Karpas-422 (cell line): ENCODE data around the gene JUNB. TPM values are rescaled to one million over a fixed set of nuclear protein-coding genes. Genes with fewer than 3 reads are reported as not detected.

Experiments used
- DNase-seq: peaks from one replicate; pipeline ENCODE4 v3.0.0-alpha.2; 2015
- H2AFZ ChIP-seq: fragments of 200-600 bp; sonication (generic); 2 replicates; pipeline ENCODE4 v1.6.1; 2014; ENCODE audit warnings: antibody characterized with exemption, low read length, mixed read lengths
- H3K27ac ChIP-seq: fragments of 200-600 bp; sonication (generic); 2 replicates; pipeline ENCODE4 v1.5.1; 2014; ENCODE audit warnings: mild to moderate bottlenecking, low read length, moderate library complexity
- H3K27me3 ChIP-seq: fragments of 200-600 bp; sonication (generic); 2 replicates; pipeline ENCODE4 v1.6.1; 2014; ENCODE audit warnings: low read length, mixed read lengths
- H3K36me3 ChIP-seq: fragments of 200-600 bp; sonication (generic); 2 replicates; pipeline ENCODE4 v1.6.1; 2014; ENCODE audit warnings: low read length, mixed read lengths; ENCODE audit not compliant: insufficient read depth
- H3K4me1 ChIP-seq: fragments of 200-600 bp; sonication (generic); 2 replicates; pipeline ENCODE4 v1.6.1; 2014; ENCODE audit warnings: mild to moderate bottlenecking, low read length, mixed read lengths
- H3K4me2 ChIP-seq: fragments of 200-600 bp; sonication (generic); 2 replicates; pipeline ENCODE4 v1.6.1; 2014; ENCODE audit warnings: low read length, low read depth, mild to moderate bottlenecking; ENCODE audit not compliant: poor library complexity, severe bottlenecking
- H3K4me3 ChIP-seq: fragments of 200-600 bp; sonication (generic); 2 replicates; pipeline ENCODE4 v1.5.1; 2014; ENCODE audit warnings: mild to moderate bottlenecking, antibody characterized with exemption, low read length, mixed read lengths
- H3K79me2 ChIP-seq: fragments of 200-600 bp; sonication (generic); 2 replicates; pipeline ENCODE4 v1.6.1; 2014; ENCODE audit warnings: mild to moderate bottlenecking, low read length, mixed read lengths
- H3K9ac ChIP-seq: fragments of 200-600 bp; sonication (generic); 2 replicates; pipeline ENCODE4 v1.6.0; 2014; ENCODE audit warnings: low read length
- H3K9me2 ChIP-seq: fragments of 200-600 bp; sonication (generic), shearing (Covaris generic); replicated peaks from 2 replicates; pipeline ENCODE4 v1.6.0; 2014; ENCODE audit warnings: mild to moderate bottlenecking, low read length, moderate library complexity; ENCODE audit not compliant: insufficient read depth
- H3K9me3 ChIP-seq: fragments of 300-700, 200-600 bp; sonication (generic); 2 replicates; pipeline ENCODE4 v1.6.1; 2014; ENCODE audit warnings: low read length, mixed read lengths
- H4K20me1 ChIP-seq: fragments of 200-600 bp; sonication (generic); 2 replicates; pipeline ENCODE4 v1.6.1; 2014; ENCODE audit warnings: mild to moderate bottlenecking, antibody characterized with exemption, low read length, low read depth; ENCODE audit not compliant: insufficient read depth
- total RNA-seq: library from RNA; depleted of rRNA; stranded (reverse); fragments of >200 nt; shearing (Covaris generic); gene quantifications from 2 replicates; pipeline ENCODE4 v1.2.3, GENCODE V29; 2014; ENCODE audit warnings: low replicate concordance; rRNA removed

Gene JUNB
- total RNA-seq: 60.0 and 156 TPM in 2 replicates

DNA sequence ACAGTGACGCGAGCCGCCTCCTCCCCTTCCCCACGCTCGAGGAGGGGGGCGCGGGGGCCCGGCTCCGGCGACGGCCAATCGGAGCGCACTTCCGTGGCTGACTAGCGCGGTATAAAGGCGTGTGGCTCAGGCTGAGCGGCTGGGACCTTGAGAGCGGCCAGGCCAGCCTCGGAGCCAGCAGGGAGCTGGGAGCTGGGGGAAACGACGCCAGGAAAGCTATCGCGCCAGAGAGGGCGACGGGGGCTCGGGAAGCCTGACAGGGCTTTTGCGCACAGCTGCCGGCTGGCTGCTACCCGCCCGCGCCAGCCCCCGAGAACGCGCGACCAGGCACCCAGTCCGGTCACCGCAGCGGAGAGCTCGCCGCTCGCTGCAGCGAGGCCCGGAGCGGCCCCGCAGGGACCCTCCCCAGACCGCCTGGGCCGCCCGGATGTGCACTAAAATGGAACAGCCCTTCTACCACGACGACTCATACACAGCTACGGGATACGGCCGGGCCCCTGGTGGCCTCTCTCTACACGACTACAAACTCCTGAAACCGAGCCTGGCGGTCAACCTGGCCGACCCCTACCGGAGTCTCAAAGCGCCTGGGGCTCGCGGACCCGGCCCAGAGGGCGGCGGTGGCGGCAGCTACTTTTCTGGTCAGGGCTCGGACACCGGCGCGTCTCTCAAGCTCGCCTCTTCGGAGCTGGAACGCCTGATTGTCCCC is at the start of gene JUNB:
JUNB (plus strand) TSS at position 142 of the 706 bp plus-strand sequence; CDS start at position 428, 286 bp downstream.
- no peaks in the 10 kb centered on the region for H3K9me2 ChIP-seq
- H3K27me3 ChIP-seq: no peaks in the 10 kb centered on the region
- peak within 1 kb of the TSS; percentile 96 for H3K9ac ChIP-seq
- no peaks in the 10 kb centered on the region for H3K9me3 ChIP-seq
- peak; percentile 98 for DNase-seq
- peak within 1 kb of the TSS; percentile 84 for H3K27ac ChIP-seq
- H2AFZ ChIP-seq: no peak within 1 kb of the TSS
- H4K20me1 ChIP-seq: peaks cover 5% of the 10 kb centered on the region; the same call in 1 of the 2 replicates
- H3K4me2 ChIP-seq: peak within 1 kb of the TSS; percentile 95
- H3K4me1 ChIP-seq: peaks cover 51% of the 10 kb centered on the region
- H3K36me3 ChIP-seq: no peaks in the 10 kb centered on the region
- peaks cover 18% of the 10 kb centered on the region for H3K79me2 ChIP-seq
- peak within 1 kb of the TSS; percentile 80 for H3K4me3 ChIP-seq

GRCh38 chr19:12745166-12745897 is 46.0 kb upstream of the JUNB start:
- no peaks in the 10 kb centered on the region for H3K79me2 ChIP-seq
- H3K9me2 ChIP-seq: no peaks in the 10 kb centered on the region
- H2AFZ ChIP-seq: no peak overlapping the region
- no peak overlapping the region for H3K27ac ChIP-seq
- DNase-seq: no peak
- H3K36me3 ChIP-seq: peaks cover 4% of the 10 kb centered on the region
- no peaks in the 10 kb centered on the region for H4K20me1 ChIP-seq
- no peak overlapping the region for H3K4me3 ChIP-seq
- H3K9me3 ChIP-seq: no peaks in the 10 kb centered on the region
- H3K4me2 ChIP-seq: no peak overlapping the region
- no peaks in the 10 kb centered on the region for H3K4me1 ChIP-seq
- H3K9ac ChIP-seq: no peak overlapping the region
- no peaks in the 10 kb centered on the region for H3K27me3 ChIP-seq

DNA sequence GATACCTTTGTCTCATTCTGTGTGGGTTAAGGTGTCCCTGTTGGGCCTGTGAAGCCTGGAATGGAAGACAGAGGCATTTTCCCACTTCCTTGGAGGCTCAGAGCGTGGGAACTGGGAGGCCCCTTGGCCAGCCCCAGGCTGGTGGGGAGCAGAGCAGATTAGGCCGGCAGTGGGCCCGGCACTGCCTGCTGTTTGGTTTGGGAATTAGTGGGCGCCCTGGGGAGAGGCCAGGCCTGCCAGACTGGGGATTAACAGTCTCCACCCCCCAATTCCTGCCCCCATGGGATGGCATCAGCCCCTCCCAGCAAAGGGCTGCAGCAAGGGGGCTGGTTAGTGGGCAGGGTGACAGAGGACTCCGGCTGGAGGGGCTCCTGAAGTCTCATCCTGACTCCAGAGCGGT is 42.8 kb upstream of the JUNB start:
- no peaks in the 10 kb centered on the region for H4K20me1 ChIP-seq
- peaks cover 4% of the 10 kb centered on the region for H3K36me3 ChIP-seq
- H3K4me3 ChIP-seq: no peak overlapping the region
- H3K9ac ChIP-seq: no peak overlapping the region
- H3K4me1 ChIP-seq: no peaks in the 10 kb centered on the region
- no peaks in the 10 kb centered on the region for H3K79me2 ChIP-seq
- no peaks in the 10 kb centered on the region for H3K9me3 ChIP-seq
- H3K27ac ChIP-seq: no peak overlapping the region
- no peak overlapping the region for H2AFZ ChIP-seq
- no peak overlapping the region for H3K4me2 ChIP-seq
- H3K9me2 ChIP-seq: no peaks in the 10 kb centered on the region
- DNase-seq: no peak
- H3K27me3 ChIP-seq: no peaks in the 10 kb centered on the region

GRCh38 chr19:12749938-12750521 is 41.3 kb upstream of the JUNB start:
- H3K27me3 ChIP-seq: no peaks in the 10 kb centered on the region
- H3K9ac ChIP-seq: no peak overlapping the region
- no peak for DNase-seq
- no peak overlapping the region for H3K4me3 ChIP-seq
- no peak overlapping the region for H3K27ac ChIP-seq
- no peaks in the 10 kb centered on the region for H4K20me1 ChIP-seq
- H3K9me3 ChIP-seq: no peaks in the 10 kb centered on the region
- no peaks in the 10 kb centered on the region for H3K4me1 ChIP-seq
- H3K9me2 ChIP-seq: no peaks in the 10 kb centered on the region
- H3K79me2 ChIP-seq: no peaks in the 10 kb centered on the region
- H3K36me3 ChIP-seq: peaks cover 4% of the 10 kb centered on the region
- H2AFZ ChIP-seq: no peak overlapping the region
- H3K4me2 ChIP-seq: no peak overlapping the region

DNA sequence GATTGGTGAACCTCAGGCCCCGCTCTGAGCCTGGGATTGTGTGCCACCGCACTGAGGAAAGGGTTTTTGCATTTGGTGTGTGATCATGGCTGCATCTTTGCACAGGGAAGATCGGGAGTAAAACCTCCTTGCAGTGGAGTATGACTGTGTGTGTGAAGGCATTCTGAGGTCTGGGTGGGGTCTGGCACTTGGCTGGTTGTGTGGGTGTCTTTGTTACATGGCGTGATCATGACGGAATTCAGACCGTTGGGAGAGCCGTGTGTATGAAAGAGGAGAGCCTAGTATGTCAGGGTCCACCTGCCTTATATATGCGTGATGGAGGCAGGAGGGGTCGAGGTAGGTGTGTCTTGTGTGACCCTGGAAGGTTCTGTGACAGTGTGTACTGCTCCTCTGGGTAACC is 40.4 kb upstream of the JUNB start:
- Histone ChIP-seq H2AFZ (no peak overlapping the region), H3K79me2 (no peaks in the 10 kb centered on the region), H3K36me3 (peaks cover 2% of the 10 kb centered on the region), H4K20me1 (no peaks in the 10 kb centered on the region), H3K9me2 (no peaks in the 10 kb centered on the region), H3K4me3 (no peak overlapping the region), H3K4me2 (no peak overlapping the region), H3K9ac (no peak overlapping the region), H3K9me3 (no peaks in the 10 kb centered on the region), H3K27ac (no peak overlapping the region), H3K27me3 (no peaks in the 10 kb centered on the region), H3K4me1 (no peaks in the 10 kb centered on the region)
- DNase-seq: no peak

- Histone ChIP-seq H3K79me2 (no peaks in the 10 kb centered on the region), H3K27me3 (no peaks in the 10 kb centered on the region), H3K9me2 (no peaks in the 10 kb centered on the region), H2AFZ (no peak within 1 kb of the TSS), H3K4me2 (no peak within 1 kb of the TSS), H3K36me3 (no peaks in the 10 kb centered on the region), H3K9ac (no peak within 1 kb of the TSS), H4K20me1 (no peaks in the 10 kb centered on the region), H3K27ac (no peak within 1 kb of the TSS), H3K4me3 (no peak within 1 kb of the TSS), H3K9me3 (no peaks in the 10 kb centered on the region), H3K4me1 (no peaks in the 10 kb centered on the region)
- DNase-seq: no peak
Measured at GRCh38 chr19:12751635-12752034, 39.7 kb upstream of the JUNB start, which contains the start of gene BEST2. Gene BEST2, plus strand, starts transcription at chr19:12751791. Its CDS starts 802 bp downstream, at chr19:12752593.

- Histone ChIP-seq H3K27me3 (no peaks in the 10 kb centered on the region), H3K4me1 (no peaks in the 10 kb centered on the region), H4K20me1 (no peaks in the 10 kb centered on the region), H3K9ac (no peak overlapping the region), H3K4me2 (no peak overlapping the region), H3K79me2 (no peaks in the 10 kb centered on the region), H3K36me3 (no peaks in the 10 kb centered on the region), H3K27ac (no peak overlapping the region), H3K9me3 (no peaks in the 10 kb centered on the region), H3K4me3 (no peak overlapping the region), H3K9me2 (no peaks in the 10 kb centered on the region), H2AFZ (no peak overlapping the region)
- no peak for DNase-seq
Measured at GRCh38 chr19:12752056-12752781, 39.1 kb upstream of the JUNB start.
